Activated CD4-positive, alpha-beta T cell treated with anti-CD3 and anti-CD28 coated beads, Interleukin-2, amount 50 U/mL, for 16 hours (primary cell): ENCODE measurements around the gene MMP14.

Experiments used
- DNase-seq: peaks from one replicate; pipeline ENCODE4 v3.0.0-alpha.2; 2020

The MMP14 gene

DNA sequence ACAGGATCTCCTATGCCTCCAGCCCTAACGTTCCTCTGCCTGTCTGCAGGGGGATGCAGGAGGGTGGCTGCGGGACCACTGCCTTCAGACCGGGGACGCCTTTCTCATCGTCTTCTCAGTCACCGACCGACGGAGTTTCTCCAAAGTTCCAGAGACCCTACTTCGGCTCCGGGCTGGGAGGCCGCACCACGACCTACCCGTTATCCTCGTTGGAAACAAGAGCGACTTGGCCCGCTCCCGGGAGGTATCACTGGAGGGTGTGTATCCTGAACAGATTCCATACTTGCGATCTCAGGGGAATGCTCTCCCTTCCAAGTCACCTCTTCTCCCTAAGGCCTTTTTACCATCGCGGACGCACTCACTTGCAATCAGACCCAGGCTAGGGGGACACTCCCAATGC is 49.6 kb downstream of the MMP14 start:
- DNase-seq: no peak

DNA sequence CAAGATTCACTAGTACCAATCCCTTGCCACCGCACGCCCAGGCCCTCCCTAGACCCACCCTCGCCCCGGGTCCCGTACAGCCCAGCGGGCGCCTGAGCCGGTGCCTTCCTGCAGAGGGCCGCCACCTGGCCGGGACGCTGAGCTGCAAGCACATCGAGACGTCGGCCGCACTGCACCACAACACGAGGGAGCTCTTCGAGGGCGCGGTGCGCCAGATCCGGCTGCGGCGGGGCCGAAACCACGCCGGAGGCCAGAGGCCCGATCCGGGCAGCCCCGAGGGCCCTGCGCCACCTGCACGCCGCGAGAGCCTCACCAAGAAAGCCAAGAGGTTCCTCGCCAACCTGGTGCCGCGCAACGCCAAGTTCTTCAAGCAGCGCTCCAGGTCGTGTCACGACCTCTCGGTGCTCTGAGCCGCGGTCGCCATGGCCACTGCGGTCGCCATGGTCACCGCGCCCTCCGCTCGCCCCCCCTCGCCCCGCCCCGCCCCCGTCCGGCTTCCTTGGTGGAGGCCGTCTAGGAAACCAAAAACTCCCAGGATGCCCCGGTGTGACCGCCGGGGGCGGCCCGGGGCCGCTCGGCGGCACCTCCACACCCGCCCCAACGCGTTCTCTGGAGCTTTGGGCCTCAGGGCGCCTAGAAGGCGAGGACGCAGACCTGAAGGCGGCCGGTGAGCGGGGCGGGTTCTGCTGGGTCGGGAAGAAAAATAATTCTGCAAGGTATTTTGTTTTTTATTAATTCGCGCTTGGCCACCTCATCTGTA is 50.3 kb downstream of the MMP14 start:
- DNase-seq: peak; percentile 73

DNA sequence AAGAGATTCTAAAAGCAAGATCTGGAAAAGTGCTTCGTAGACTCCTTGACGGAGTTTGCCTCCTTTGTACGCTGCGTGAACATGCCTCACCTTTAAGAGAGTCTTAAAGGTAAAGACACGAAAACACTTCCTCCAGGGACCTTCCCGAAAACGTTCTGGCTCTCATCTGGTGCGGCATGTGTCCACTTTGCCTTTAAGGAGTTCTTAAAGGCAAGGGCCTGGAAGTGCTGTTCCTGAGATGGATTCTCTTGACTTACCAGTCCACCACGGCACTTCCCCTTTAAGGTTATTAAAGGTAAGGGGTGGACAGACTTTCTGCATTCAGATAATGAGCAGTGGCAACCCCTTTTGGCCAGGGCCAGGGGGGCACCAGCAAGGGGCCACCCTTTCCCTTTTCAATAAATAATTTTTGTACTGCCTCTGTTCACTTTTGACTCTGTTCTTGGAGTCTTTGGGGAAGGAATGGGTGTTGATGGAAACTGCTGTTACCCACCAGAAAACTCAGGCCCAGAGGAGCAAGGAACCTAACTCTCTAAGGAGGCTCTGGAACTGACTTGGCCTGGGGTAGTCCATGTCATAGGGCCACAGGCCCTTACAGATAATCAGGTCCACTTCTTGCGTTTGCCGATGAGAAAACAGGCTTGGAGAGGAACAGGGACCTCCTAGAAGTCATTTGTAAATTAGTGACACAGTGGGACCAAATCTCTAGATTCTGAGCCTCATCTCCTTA is 51.0 kb downstream of the MMP14 start:
- peak; percentile 56 for DNase-seq

DNA sequence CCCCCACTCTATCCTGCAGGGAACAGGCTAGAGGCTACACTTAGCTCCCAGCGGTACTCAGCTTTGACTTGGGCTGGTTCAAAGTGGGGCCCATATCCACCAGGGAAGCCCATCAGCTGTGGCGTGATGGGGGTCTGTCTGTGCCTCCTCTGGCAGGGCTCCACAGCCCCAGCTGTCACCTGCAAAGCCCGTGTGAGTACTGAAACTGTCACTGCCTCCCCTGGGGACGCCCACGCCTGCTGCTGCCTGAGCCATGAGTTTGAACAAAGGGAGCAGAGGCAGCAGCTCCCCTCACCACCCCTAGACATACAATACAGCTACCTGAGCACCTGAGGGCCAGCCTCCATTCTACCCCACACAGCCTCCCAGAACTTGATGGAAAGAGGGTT is 51.6 kb downstream of the MMP14 start:
- DNase-seq: no peak

DNA sequence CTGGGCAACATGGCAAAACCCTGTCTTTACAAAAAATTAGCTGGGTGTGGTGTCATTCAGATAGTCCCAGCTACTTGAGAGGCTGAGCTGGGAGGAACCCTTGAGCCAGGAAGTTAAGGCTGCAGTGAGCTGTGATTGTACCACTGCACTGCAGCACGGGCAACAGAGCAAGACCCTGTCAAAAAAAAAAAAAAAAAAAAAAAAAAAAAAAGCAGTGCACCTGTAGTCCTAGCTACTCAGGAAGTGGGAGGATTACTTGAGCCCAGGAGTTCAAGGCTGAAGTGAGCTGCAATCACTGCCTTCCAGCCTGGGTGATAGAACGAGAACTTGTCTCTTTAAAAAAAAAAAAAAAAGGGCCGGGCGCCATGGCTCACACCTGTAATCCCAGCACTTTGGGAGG is 52.3 kb downstream of the MMP14 start:
- DNase-seq: no peak

DNA sequence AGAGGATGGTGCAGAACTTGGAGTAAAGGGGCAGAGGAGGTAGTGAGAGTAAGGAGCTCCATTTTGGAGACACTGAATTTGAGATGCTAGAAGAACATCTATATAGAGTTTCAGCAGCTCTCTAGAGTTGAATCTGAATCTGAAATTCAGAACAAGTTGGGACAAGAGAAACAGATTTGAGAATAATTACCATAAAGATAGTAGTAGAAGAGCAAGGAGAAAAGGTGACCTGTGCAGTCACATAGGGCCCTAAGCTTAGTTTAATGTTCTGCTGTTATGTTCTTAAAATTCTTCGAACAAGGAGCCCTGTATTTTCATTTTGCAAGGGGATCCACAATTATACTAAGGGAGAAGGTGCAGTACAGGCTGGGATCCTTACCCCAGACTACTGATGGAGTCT is 54.0 kb downstream of the MMP14 start:
- no peak for DNase-seq

DNA sequence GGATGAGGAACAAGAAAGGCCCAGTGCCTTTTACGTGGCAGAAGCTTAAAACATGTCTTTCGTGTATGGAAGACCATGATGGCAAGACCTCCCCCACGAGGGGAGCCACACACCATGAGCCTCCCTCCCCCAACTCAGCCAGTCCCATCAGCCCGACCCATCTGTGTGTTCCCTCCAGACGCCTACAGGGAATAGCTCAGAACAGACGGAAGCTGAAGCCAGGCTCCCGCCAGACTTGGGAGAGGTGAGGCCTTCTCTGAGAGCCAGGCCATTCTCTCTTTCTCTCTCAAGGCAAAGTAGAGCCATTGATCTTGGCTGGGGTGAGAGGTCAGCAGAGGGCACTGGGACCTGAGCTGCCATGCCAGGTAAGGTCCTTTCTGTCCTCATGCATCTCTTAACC is 56.1 kb downstream of the MMP14 start:
- no peak for DNase-seq

DNA sequence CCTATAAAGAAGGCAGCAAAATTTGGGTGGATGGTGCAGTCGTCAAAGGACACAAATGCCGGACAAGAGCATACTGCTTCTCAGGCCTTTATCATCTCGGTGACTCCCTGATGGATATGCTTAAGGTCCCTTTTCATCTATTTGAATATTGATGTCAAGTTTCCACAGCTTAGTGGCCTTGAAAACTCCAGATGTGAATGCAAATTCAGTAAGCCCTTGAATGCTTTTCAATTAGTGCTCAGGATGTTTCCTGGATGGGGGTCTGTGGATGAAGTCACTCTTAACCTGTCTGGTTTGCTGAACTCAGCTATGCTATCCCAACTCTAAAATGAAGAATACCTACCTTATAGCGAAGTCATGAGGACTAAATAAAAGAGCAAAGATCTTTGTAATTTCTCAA is 57.3 kb downstream of the MMP14 start:
- DNase-seq: no peak

DNA sequence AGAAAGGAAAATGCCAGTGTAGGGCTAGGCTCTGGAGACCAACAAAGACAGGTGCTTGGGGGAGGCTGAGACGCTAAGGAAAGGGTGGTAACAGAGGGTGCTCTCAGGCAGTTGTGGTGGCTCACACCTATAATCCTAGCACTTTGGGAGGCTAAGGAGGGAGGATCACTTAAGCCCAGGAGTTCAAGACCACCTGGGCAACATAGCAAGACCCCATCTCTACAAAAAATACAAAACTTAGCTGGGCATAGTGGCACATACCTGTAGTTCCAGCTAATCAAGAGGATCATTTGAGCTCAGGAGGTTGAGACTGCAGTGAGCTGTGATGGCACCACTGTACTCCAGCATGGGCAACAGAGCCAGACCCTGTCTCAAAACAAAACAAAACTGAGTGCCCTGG is 59.0 kb downstream of the MMP14 start:
- no peak for DNase-seq

DNA sequence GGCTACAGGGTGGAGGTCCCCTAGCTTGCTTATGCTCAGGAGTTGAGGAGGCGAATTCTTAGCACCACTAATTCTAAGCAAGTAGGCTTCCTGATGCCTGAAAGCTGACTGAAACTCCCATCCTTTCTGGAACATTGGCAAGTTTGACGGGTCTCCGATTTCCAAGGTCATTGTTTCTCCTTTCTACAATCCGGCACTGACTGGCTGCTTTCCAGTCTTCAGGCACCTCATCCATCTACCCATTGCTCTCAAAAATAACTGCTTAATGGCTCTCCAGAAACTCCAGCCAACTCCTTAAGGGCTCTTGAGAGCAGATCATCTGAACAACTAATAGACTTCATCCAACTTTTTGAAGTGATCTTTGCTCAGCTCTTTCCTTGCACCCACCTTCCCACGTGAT is 60.0 kb downstream of the MMP14 start:
- no peak for DNase-seq

DNA sequence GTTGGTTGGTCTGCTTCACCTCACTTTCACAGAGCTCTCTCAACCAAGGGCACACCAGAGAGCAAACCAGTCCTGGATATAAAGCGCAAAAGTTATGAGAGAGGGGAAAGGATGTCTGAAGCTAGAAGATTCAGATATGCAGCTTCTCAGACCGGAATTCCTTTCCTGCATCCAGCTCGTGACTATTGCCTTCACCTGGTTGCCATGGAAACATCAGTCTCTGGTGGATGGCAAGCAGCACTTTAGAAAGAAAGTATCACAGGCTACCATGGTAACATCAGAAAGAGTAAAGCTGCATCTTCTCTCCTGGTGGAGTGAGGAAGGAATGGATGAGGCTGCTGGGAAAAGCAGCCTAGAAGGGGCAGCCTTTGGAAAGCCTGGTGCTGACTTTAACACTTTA is 60.4 kb downstream of the MMP14 start:
- no peak for DNase-seq

DNA sequence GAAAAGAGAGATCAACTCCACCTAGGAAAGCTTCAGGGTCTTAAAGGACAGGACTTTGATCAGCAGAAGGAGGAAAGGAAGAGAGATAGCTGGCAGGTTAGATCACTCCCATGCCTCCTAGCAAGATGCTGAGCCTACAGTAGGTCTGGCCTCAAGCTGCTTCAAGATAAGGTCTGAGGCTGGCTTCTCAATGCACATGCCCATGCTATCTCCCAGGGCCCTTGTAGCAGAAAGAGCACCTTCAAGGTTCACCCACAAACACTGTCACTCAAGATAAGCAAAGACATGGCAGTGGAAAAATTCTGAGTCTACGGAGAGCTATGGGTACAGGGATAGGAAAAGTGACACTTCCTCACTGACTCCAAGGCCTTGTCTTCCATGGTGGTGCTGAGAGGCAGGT is 61.0 kb downstream of the MMP14 start:
- no peak for DNase-seq
